Measurements from ENCODE around the gene MTA2. TPM values are rescaled to one million over a fixed set of nuclear protein-coding genes. Genes with fewer than 3 reads are reported as not detected.

Gene MTA2
- total and polyA plus RNA-seq, 2 donors (not counting 1 experiment from before 2014, with no cell fraction given) = 37.2 to 139 TPM

- H3K27ac Mint-ChIP-seq = peak overlapping the region; percentile 96
- CTCF ChIA-PET = interaction anchor here (1.0 to 2.4 kb wide), 5 partner anchors 8 to 120 kb away, joined by 3 to 47 read pairs (median 4); partner anchors contain the start of genes B3GAT3, TUT1 and UQCC3
- H3K4me3 Mint-ChIP-seq = peak overlapping the region; percentile 97
- DNase-seq = no peak
- Histone ChIP-seq H3K79me2 (ENCODE audit: control insufficient read depth, insufficient read depth, low read length) (peaks cover 21% of the 10 kb centered on the region), H3K27ac (ENCODE audit: low read length in 2 of 2) (peak overlapping the region; percentile 64 to 90), H4K20me1 (ENCODE audit: control insufficient read depth, insufficient read depth, low read length, poor library complexity, severe bottlenecking) (peaks cover 7% of the 10 kb centered on the region), H2AFZ (ENCODE audit: insufficient read depth, low read depth, low read length, poor library complexity, severe bottlenecking) (no peak overlapping the region), H3K4me1 (ENCODE audit: control insufficient read depth in 2 of 2, insufficient read depth in 2 of 2, low read length in 2 of 2) (peaks cover 24 to 40% of the 10 kb centered on the region in 2 donors), H3K4me2 (replicated peaks; ENCODE audit: low read depth, low read length, poor library complexity, severe bottlenecking) (peak overlapping the region; percentile 94), H3K27me3 (replicated peaks in 1 of 4; ENCODE audit: control extremely low read depth in 1 of 4, control insufficient read depth in 3 of 4, insufficient read depth in 4 of 4, low read length in 3 of 4) (no peaks in the 10 kb centered on the region), H3K4me3 (ENCODE audit: control extremely low read depth in 1 of 5, extremely low read depth in 1 of 5, insufficient read depth in 1 of 5, low read depth in 2 of 5, low read length in 4 of 5) (peak overlapping the region; percentile 82 to 97 (median 86)), H3K9me3 (ENCODE audit: control extremely low read depth in 1 of 3, control insufficient read depth in 2 of 3, insufficient read depth in 1 of 3, low read length in 2 of 3) (peaks cover 0 to 3% (median 0%) of the 10 kb centered on the region in 3 donors), H3K9ac (ENCODE audit: low read length) (peak overlapping the region; percentile 95), H3K36me3 (replicated peaks in 1 of 2; ENCODE audit: control extremely low read depth in 1 of 2, control insufficient read depth in 1 of 2, extremely low read depth in 1 of 2, insufficient read depth in 2 of 2, low read length in 1 of 2) (peaks cover 4 to 49% of the 10 kb centered on the region in 2 experiments)
- TF ChIP-seq, protein P1, sequence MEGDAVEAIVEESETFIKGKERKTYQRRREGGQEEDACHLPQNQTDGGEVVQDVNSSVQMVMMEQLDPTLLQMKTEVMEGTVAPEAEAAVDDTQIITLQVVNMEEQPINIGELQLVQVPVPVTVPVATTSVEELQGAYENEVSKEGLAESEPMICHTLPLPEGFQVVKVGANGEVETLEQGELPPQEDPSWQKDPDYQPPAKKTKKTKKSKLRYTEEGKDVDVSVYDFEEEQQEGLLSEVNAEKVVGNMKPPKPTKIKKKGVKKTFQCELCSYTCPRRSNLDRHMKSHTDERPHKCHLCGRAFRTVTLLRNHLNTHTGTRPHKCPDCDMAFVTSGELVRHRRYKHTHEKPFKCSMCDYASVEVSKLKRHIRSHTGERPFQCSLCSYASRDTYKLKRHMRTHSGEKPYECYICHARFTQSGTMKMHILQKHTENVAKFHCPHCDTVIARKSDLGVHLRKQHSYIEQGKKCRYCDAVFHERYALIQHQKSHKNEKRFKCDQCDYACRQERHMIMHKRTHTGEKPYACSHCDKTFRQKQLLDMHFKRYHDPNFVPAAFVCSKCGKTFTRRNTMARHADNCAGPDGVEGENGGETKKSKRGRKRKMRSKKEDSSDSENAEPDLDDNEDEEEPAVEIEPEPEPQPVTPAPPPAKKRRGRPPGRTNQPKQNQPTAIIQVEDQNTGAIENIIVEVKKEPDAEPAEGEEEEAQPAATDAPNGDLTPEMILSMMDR (IDR thresholded peaks at IDR 0.05) = no peak
- TF ChIP-seq EZH2 (IDR thresholded peaks at IDR 0.05; ENCODE audit: borderline replicate concordance, insufficient read depth, low read depth, low read length, poor library complexity, severe bottlenecking) = no peak
- H3K4me1 Mint-ChIP-seq = peaks cover 46% of the 10 kb centered on the region
- no peaks in the 10 kb centered on the region for H3K9me3 Mint-ChIP-seq (ENCODE audit: insufficient read depth)
- no peaks in the 10 kb centered on the region for H3K27me3 Mint-ChIP-seq
- POLR2A ChIA-PET = interaction anchor here (0.6 to 2.3 kb wide), 7 partner anchors 8 to 256 kb away, joined by 3 to 63 read pairs (median 4); partner anchors contain the start of genes EEF1G and TUT1
- intact Hi-C loops (cut with micrococcal nuclease) = loop anchor here (1.0 kb wide), 1 partner anchor 9 kb away; the partner anchor contains the start of gene TUT1
- WGBS (ENCODE audit: insufficient coverage) = 76% methylated on average over 2 of the region's 5 CpGs
- ATAC-seq (ENCODE audit: low read depth) = no peak
Measured at GRCh38 chr11:62599901-62600300, 1.8 kb downstream of the MTA2 start.

DNA sequence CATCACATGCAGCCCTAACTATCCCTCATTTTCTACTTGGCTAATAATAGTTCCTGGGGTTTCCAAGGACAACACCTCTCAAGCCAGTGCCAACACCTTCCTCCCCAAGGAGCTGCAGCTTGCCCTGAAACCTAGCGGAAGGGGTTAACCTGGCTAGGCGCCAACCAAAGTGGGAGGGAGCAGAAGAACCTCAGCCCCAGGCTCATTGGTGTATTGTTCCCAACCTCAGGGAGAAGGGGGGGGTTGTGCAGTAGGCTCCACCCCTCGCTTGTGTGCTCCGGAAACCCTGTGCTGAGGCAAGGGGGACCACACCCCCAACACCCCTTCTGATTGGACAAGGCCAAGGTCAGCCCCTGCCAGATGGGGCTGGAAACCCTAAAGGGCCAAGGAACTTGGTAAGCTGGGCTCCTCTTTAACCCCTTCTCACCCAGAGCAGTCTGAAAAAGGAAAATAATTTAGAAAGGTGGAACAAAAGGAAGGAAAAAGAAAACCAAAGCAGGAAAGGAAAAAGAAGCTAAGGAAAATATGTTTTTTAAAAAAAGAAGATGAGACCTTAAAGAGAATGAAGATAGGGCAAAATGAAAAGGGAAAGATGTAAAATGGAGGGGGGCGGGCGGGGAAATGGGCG is 2.5 kb downstream of the MTA2 start:
- peak overlapping the region in 4 of 5 experiments; percentile 3 to 88 (median 84) for H3K4me3 ChIP-seq (ENCODE audit: control extremely low read depth in 1 of 5, extremely low read depth in 1 of 5, insufficient read depth in 1 of 5, low read depth in 2 of 5, low read length in 4 of 5)

More for the DNA sequence above, 2.5 kb downstream of the MTA2 start:
- H3K79me2 ChIP-seq (ENCODE audit: control insufficient read depth, insufficient read depth, low read length) = peaks cover 21% of the 10 kb centered on the region
- peaks cover 48% of the 10 kb centered on the region for H3K4me1 Mint-ChIP-seq
- H3K27me3 Mint-ChIP-seq = no peaks in the 10 kb centered on the region
- H3K27ac ChIP-seq (ENCODE audit: low read length in 2 of 2) = peak overlapping the region; percentile 64 to 90
- ChIA-PET POLR2A (interaction anchor here (0.6 to 1.7 kb wide), 9 partner anchors 8 to 257 kb away, joined by 3 to 10 read pairs (median 3); partner anchors contain the start of genes C11orf98, CSKMT and TUT1), CTCF (interaction anchor here (0.9 to 2.1 kb wide), 6 partner anchors 13 to 204 kb away, joined by 3 to 5 read pairs (median 3); partner anchors contain the start of genes B3GAT3, EML3 and UQCC3)
- H3K4me1 ChIP-seq (ENCODE audit: control insufficient read depth in 2 of 2, insufficient read depth in 2 of 2, low read length in 2 of 2) = peaks cover 24 to 40% of the 10 kb centered on the region in 2 donors
- H3K27ac Mint-ChIP-seq = peak overlapping the region; percentile 96
- 0% methylated on average over 1 of the region's 7 CpGs for WGBS (ENCODE audit: insufficient coverage)
- intact Hi-C loops (cut with micrococcal nuclease) = loop anchor here (1.0 kb wide), 1 partner anchor 8 kb away; the partner anchor contains the start of gene TUT1
- peaks cover 7% of the 10 kb centered on the region for H4K20me1 ChIP-seq (ENCODE audit: control insufficient read depth, insufficient read depth, low read length, poor library complexity, severe bottlenecking)
- ATAC-seq (ENCODE audit: low read depth) (peak; percentile 55), DNase-seq (peak; percentile 92)
- no peak overlapping the region for H2AFZ ChIP-seq (ENCODE audit: insufficient read depth, low read depth, low read length, poor library complexity, severe bottlenecking)
- H3K4me2 ChIP-seq (replicated peaks; ENCODE audit: low read depth, low read length, poor library complexity, severe bottlenecking) = peak overlapping the region; percentile 94
- peaks cover 4 to 52% of the 10 kb centered on the region in 2 experiments for H3K36me3 ChIP-seq (replicated peaks in 1 of 2; ENCODE audit: control extremely low read depth in 1 of 2, control insufficient read depth in 1 of 2, extremely low read depth in 1 of 2, insufficient read depth in 2 of 2, low read length in 1 of 2)
- H3K4me3 Mint-ChIP-seq = peak overlapping the region; percentile 97
- H3K9ac ChIP-seq (ENCODE audit: low read length) = peak overlapping the region; percentile 95
- no peak for TF ChIP-seq EZH2 (IDR thresholded peaks at IDR 0.05; ENCODE audit: borderline replicate concordance, insufficient read depth, low read depth, low read length, poor library complexity, severe bottlenecking)
- TF ChIP-seq, protein P1 (IDR thresholded peaks at IDR 0.05) = no peak
- no peaks in the 10 kb centered on the region for H3K9me3 Mint-ChIP-seq (ENCODE audit: insufficient read depth)
- H3K9me3 ChIP-seq (ENCODE audit: control extremely low read depth in 1 of 3, control insufficient read depth in 2 of 3, insufficient read depth in 1 of 3, low read length in 2 of 3) = peaks cover 0 to 3% (median 0%) of the 10 kb centered on the region in 3 donors
- no peaks in the 10 kb centered on the region for H3K27me3 ChIP-seq (replicated peaks in 1 of 4; ENCODE audit: control extremely low read depth in 1 of 4, control insufficient read depth in 3 of 4, insufficient read depth in 4 of 4, low read length in 3 of 4)

Data from B cell (primary cell).